ENCODE data around the gene XXYLT1. TPM values are rescaled to one million over a fixed set of nuclear protein-coding genes. Genes with fewer than 3 reads are reported as not detected.

Gene XXYLT1
- total RNA-seq, 1 donor from 2014 or later = 8.9 TPM

DNA sequence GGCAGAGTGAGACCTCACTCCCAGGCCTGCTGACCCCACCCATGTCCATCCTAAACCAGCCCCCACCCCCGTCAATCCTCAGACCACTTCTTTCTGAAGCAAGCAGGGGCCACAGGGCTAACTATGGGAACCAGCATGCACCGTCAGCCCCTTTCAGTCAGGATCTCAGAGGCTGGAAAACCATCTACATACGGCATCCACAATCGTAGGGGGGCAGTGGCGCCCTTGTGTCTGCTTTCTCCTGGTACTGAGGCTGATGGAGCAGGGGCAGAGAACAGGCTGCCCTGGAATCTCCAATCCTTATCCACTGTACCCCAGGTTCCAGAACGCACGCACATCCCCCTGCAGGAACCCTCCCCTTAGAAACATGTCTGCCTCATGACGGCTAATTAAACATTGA lies 56.6 kb downstream of the XXYLT1 start:
- Histone ChIP-seq H3K36me3 (no peaks in the 10 kb centered on the region), H3K4me3 (no peak overlapping the region), H3K27me3 (ENCODE audit: low read depth) (no peaks in the 10 kb centered on the region), H3K9me3 (no peaks in the 10 kb centered on the region), H3K4me1 (peaks cover 17% of the 10 kb centered on the region), H3K27ac (no peak overlapping the region)
- DNase-seq (no peak), ATAC-seq (no peak)
- TF ChIP-seq, protein P1, sequence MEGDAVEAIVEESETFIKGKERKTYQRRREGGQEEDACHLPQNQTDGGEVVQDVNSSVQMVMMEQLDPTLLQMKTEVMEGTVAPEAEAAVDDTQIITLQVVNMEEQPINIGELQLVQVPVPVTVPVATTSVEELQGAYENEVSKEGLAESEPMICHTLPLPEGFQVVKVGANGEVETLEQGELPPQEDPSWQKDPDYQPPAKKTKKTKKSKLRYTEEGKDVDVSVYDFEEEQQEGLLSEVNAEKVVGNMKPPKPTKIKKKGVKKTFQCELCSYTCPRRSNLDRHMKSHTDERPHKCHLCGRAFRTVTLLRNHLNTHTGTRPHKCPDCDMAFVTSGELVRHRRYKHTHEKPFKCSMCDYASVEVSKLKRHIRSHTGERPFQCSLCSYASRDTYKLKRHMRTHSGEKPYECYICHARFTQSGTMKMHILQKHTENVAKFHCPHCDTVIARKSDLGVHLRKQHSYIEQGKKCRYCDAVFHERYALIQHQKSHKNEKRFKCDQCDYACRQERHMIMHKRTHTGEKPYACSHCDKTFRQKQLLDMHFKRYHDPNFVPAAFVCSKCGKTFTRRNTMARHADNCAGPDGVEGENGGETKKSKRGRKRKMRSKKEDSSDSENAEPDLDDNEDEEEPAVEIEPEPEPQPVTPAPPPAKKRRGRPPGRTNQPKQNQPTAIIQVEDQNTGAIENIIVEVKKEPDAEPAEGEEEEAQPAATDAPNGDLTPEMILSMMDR (IDR thresholded peaks at IDR 0.05) = no peak
- intact Hi-C loops (cut with DNase I) = no loop called here

DNA sequence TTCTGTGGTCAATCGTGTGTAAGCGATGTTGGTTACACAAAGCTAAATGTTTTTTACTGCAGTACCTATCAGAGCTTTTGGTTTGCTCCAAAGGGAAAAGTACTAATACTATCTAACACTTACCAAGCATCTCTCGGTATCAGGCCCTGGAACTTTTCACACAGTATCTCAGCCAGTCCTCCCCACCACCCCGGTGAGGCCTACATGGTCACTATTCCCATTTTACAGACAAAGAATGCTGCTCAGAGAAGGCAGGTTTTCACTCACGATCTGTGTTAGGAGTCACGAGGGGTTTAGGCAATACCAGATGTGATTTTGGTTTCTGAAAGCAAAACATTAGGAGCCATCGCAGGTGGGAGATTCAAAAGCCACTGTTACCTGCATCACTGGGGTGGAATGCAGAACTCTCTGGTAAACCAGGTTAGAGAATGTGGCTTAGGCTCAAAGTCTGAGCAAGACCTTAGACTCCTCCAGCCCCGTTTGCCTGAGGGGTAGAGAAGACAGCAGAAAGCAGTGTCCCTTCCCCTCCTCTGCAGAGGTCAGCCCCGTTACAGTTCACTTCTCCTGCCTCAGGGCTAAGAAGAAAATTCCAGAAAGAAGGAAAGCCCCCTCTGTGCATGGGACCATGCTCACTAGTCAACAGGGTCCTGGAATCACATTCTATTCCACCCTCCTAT lies 57.2 kb downstream of the XXYLT1 start:
- Histone ChIP-seq H3K4me1 (peaks cover 23% of the 10 kb centered on the region), H3K27me3 (ENCODE audit: low read depth) (no peaks in the 10 kb centered on the region), H3K4me3 (no peak overlapping the region), H3K9me3 (no peaks in the 10 kb centered on the region), H3K36me3 (no peaks in the 10 kb centered on the region), H3K27ac (no peak overlapping the region)
- TF ChIP-seq, protein P1 (IDR thresholded peaks at IDR 0.05) = no peak
- ATAC-seq (no peak), DNase-seq (no peak)
- intact Hi-C loops (cut with DNase I) = no loop called here

DNA sequence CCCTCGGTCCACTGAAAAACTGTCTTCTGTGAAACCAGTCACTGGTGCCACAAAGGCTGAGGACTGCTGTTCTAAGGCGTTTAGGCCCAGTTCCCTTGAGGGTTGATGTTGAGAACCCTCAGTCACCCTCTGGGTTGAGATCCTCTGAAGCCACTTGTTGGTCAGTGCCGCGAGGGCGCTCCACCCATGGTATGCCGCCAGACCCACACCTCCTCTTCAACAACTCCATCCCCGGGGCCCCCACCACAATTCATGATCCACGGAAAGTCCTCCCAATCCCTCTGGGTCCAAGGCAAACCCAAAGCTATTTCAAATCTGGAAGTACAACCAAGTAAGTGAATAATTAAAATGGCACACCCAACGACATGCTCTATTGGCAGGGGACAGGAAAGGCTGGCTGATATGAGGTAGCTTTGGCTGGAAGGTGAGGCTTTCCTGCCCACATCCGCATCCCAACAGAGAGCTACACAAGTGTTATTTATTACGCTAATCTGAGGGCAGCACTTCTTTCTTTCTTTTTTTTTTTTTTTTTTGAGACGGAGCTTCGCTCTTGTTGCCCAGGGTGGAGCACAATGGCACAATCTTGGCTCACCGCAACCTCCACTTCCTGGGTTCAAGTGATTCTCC lies 58.1 kb downstream of the XXYLT1 start:
- TF ChIP-seq, protein P1 (IDR thresholded peaks at IDR 0.05) = no peak
- Histone ChIP-seq H3K27ac (no peak overlapping the region), H3K4me3 (no peak overlapping the region), H3K9me3 (no peaks in the 10 kb centered on the region), H3K36me3 (no peaks in the 10 kb centered on the region), H3K27me3 (ENCODE audit: low read depth) (no peaks in the 10 kb centered on the region), H3K4me1 (peaks cover 32% of the 10 kb centered on the region)
- DNase-seq (no peak), ATAC-seq (no peak)
- intact Hi-C loops (cut with DNase I) = no loop called here

DNA sequence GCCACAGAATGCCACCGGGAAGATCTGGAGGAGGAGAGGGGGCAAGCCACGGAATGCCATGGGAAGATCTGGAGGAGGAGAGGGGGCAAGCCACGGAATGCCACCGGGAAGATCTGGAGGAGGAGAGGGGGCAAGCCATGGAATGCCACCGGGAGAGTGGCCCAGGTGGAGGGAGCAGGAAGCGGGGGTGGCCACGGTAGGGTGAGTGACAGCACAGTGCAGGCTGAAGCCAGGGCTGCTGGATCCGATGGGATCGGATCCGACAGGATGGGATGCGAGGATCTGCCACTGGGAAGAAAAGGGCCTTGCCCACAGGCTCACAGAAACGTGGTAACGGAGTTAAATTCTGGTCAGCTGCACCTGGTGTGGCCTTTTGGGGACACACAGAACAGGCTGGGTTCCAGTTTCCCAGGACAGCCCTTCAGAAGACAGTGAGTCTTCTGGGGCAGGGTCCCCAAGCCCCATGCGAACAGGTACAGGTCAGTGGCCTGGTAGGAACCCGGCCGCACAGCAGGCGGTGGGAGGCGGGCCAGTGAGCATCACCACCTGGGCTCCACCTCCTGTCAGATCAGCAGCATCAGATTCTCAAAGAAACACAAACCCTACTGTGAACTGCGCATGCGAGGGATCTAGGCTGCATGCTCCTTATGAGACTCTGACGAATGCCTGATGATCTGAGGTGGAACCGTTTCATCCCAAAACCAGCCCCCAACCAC lies 58.8 kb downstream of the XXYLT1 start:
- Histone ChIP-seq H3K36me3 (no peaks in the 10 kb centered on the region), H3K27me3 (ENCODE audit: low read depth) (no peaks in the 10 kb centered on the region), H3K27ac (no peak overlapping the region), H3K4me1 (peaks cover 36% of the 10 kb centered on the region), H3K4me3 (no peak overlapping the region), H3K9me3 (no peaks in the 10 kb centered on the region)
- DNase-seq = no peak
- intact Hi-C loops (cut with DNase I) = no loop called here
- ATAC-seq = no peak
- TF ChIP-seq, protein P1 (IDR thresholded peaks at IDR 0.05) = no peak

DNA sequence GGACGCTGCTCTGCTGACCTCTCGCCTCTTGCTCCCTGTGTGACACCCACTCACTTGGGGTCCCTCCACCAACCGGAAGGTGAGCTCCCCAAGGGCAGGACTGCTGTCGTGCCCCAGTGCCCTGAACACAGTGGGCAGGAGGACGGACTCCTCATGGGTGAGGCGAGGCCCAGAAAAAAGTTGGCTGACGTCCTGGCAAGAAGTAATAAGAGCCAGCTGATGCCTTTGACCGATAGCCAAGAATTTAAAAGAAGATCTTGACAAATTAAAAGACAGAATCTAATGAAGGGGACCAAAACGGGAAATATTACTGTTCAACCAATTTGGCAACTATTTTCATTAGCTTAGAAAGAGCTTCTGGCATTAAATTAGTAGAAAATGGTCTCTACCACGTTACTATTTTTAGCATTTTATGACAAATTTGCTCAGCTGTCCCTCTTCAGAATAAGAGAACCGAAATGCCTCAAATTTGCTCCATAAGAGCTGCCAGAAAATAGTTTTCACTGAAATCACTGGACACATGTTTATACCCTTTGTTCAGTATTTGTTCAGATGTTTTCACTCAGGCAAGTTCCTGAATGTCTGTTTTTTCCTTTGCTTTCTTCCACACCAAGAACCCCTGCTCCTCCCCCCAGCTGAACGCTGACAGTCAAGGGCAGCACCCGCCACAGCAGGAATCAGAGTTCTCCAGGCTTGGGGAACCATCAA lies 60.5 kb downstream of the XXYLT1 start:
- H3K27ac ChIP-seq = peak overlapping the region; percentile 83
- peaks cover 39% of the 10 kb centered on the region for H3K4me1 ChIP-seq
- DNase-seq (no peak), ATAC-seq (peak; percentile 48 to 52)
- H3K4me3 ChIP-seq = no peak overlapping the region
- no peaks in the 10 kb centered on the region for H3K36me3 ChIP-seq
- H3K27me3 ChIP-seq (ENCODE audit: low read depth) = no peaks in the 10 kb centered on the region
- H3K9me3 ChIP-seq = no peaks in the 10 kb centered on the region
- TF ChIP-seq, protein P1 (IDR thresholded peaks at IDR 0.05) = no peak
- intact Hi-C loops (cut with DNase I) = no loop called here
